HG02970 (cell line): ENCODE data around the gene DPT.
A peak's percentile ranks its signal among the peaks of the same experiment; 100 is the strongest.

Experiments
- ATAC-seq: cut with Tn5 transposase; IDR thresholded peaks from one replicate; pipeline ENCODE4 v1.9.1; 2021; ENCODE audit warnings: mild to moderate bottlenecking, moderate library complexity, moderate number of reproducible peaks; ENCODE audit not compliant: unreplicated experiment, low FRiP score

Gene DPT

DNA sequence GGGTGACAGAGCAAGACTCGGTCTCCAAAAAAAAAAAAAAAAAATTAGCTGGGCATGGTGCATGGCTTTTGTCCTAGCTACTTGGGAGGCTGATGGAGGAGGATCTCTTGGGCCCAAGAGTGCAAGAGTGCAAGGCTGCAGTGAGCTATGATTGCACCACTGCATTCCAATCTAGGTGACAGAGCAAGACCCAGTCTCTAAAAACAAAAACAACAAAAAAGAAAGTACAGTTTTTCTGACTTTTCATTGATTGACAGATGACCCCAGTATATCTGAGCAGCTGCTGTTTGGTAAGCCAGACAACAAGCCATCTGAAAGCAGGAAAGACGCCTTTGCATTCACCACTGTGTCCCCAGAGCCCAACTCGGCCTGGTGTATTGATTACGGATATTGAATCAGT is 10.9 kb upstream of the DPT start:
- ATAC-seq: no peak

DNA sequence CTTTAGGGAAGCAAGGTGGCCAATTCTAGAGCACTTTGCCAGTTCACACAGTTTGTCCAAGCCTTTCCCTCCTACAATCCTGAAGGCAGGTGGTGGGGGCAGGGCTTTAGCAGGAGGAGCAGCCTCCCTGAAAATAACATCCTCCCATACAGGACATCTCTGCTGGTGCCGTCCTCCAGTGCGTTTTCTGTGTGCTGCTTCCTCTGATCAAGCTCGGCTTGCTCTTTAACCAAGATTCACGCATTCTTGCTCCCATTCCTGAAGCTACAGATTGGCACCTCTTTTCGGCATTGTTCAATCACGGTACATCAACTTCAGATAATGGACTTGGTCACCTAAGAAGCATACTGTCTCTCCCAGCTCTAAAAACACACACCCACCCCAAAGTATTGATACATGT is 7.5 kb upstream of the DPT start:
- no peak for ATAC-seq

DNA sequence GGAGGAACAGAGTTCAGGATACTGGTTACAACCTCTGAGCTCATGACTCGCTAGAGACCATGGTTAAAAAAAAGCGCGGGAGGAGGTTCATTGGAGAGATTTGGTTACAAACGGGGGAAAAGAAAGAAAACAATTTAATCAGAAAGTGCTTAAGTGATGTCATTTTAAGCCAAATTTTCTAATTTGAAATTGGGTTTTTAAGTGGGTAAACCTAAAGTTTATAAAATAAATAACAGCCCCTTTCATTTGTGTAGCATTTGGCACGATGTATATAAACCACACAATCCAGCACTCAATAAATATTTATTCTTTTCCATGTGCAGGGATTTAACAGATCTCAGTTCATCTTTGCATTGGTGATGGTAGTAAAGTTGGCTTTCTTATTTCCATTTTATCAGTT is 7.0 kb upstream of the DPT start:
- no peak for ATAC-seq

DNA sequence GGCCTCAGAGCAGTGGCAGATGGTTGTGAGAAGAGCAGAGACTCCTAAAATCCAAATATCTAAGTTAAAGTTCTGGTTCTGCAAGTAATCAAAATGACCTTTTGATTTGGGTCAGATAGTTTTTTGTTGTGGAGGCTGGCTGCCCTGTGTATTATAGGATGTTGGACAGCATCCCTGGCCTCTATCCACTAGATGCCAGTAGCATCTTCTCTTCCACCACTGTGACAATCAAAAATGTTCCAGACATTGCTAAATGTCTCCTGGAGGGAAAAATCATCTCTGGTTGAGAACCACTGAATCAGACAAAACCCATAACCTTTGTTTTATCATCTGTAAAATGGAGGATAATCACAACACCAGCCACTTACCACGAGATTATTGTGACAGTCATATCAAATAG is 5.9 kb upstream of the DPT start:
- no peak for ATAC-seq

DNA sequence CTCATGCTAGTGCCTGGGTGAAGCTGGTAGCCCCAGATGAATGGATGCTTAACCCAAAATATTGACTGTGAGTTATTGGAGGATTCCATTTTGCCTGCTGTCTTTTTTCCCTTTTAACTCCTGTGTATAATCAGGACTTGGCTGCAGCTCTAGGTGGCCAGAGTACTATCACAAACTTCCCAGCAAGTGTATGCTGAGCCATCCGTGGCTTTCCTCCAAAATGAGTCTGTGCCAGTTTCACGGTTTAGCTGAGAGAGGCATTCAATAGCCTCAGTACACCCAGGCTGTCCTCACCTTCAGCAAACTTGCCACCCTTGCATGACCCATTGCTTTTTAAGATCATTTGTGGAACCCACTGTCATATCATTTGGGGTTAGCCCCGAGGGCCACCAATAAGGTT is 5.3 kb upstream of the DPT start:
- ATAC-seq: no peak

DNA sequence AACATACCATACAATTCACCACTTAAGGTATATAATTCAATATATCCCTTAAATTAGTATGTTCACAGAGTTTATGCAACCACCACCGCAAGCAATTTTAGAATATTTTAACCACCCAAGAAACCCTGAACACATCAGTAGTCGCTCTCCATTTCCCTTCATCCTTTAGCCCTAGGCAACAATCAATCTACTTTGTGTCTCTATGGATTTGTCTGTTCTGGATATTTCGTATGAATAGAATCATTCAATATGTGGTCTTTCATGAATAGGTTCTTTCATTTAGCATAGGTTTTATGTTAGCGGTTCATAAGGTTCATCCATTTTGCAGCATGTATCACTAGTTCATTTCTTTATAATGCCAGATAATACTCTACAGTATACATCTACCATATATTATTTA is 4.2 kb upstream of the DPT start:
- ATAC-seq: no peak

DNA sequence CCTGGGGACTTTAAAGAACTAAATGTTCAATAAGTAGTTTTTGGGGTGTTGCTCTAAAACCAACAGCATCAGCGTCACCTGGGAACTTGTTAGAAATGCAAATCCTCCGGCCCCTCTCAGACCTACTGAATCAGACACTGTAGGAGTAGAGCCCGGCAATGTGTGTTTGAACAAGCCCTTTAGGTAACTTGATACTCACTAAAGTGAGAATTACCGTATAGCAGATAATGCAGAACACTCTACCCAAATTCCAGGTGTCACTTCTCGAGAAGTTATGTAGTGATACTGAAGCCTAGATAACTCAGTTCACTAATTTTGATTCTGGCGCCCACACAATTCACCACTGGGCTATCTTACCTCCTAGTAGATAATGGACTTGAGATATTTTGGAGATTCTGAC is 3.7 kb upstream of the DPT start:
- no peak for ATAC-seq

DNA sequence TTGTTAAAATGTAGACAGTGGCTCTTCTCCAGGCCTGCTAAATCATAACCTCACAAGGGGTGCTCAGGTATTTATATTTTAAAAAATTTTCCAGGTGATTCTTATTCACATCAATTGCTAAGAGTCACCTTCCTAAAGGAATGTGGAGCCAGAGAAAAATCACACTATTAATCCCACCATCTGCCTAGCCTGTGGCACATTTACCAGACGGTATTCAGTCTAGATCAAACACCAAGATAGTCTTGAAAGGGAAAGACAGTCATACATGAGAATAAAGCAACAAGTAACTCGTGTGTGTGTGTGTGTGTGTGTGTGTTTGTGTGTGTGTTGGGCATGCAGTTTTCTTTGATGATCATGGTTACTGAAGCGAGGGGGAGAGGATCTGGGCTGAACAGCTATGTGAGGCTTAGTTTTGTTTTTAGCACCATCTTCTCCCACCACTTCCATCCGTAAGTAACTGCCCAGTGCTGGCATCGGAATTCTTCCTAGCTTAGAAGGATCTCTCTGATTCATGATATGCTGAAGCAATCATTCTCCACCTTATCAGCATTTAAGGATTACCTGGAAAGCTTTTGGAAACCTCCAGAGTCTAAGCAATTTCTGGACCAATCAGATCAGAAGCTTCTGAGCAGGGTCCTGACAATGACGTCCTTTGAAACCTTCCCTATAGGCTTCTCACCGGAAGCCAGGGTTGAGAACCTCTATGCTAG is 2.4 kb upstream of the DPT start:
- ATAC-seq: no peak

DNA sequence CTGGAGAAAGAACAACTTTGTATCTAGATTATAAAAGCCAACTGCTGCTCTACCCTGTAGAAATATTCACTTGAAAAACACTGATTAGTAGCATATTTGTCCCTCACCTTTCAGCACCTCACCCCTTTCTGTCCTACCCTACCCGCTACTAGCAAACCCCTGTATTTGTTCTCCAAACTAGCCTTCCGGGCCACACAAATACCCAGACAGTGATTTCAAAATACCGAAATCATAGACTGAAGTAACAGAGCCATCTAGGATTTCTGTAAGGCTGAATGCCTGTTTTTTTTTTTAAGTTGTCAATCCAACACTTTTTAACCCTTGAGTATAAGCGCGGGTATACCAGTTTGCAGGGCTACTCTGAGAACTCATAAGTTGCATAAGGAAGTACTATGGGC is 398 bp upstream of the DPT start:
- ATAC-seq: no peak

DNA sequence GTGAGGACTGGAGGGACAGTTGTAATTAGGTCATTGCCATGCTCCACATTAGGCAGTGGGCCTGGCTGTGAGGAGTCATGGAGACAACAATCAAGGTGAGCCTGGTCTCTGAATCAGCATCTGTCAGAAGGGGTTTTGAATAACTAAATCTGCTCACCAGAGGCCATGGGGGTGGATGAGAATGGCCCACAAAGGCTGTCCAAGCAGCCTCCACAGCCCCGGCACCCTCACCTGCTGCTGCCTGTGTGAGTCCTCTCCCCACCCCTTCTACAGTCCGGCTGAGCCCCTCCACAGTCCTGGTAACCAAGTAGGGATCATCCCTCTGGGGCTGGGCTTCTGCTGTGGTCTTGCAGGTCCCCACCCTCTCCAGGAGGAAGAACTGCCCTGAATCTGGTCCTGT is 2.3 kb downstream of the DPT start:
- no peak for ATAC-seq

DNA sequence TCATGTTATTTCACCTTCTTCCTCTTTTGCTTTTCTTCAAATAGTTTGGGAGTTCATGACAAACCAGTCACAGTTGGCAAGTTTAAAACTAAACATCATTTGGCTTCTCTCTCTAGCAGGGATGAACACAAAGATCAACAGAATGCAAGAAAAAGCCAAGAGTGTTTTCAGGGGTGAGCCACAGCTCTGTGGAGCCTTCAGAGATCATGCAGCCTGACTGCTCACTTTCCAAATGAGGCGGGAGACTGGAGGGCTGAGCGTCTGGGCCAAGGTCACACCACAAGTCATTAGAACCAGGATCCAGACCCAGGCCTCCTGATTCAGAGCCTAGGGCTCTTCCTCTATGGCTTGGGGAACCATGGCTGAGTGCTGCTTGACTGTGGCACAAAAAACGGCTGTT is 2.7 kb downstream of the DPT start:
- ATAC-seq: no peak

DNA sequence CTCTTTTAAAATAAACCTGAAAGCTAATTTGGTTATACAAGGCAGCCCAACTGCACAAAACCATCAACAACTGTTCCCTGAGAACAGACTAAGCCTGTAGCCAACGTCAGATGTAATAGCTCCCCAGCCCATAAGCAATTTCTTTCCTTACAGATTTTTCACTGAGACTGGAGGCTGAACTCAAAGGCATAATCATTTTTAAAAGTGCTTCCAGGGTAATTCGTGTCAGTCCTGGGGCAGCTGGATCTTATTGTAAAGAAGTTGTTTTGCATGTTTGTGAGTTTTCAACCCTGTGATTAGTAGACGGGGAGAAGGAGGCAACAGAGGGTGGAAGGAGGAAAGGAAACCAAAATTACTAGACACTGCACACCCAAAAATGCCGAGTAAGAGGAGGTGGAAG is 3.2 kb downstream of the DPT start:
- no peak for ATAC-seq

DNA sequence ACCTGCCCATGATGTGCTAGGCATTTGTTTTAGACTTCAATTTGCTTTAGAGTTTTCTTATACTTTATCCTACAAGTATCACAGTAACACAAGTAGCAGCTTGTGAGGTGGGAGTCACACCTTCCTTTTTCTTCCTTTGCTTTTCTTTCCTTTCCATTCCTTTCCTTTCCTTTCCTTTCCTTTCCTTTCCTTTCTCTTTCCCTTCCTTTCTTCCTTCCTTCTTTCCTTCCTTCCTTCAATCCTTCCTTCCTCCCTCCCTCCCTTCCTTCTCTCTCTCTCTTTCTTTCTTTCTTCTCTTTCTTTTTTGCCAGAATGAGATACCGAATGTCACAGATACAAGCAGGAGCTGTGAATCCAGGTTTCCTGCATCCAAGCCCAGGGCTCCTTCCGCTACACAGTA is 3.9 kb downstream of the DPT start:
- ATAC-seq: no peak

DNA sequence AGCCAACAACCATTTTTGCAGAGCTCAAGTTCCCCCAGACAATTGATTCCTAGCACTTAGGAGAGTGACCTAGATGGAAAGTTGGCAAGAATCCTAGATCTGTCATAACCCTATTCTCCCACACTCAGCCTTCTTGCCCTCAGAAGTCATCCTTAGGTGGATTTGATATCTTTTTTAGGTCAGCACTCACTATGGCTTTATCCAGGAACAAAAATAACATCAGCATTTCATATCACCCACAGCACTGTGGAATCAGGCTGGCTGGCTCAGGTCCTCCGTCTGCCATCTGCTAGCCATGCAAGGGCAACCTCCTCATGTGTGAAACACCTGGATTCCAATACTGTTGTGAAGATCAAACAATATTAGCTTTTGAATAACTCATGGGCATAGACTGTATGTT is 6.0 kb downstream of the DPT start:
- ATAC-seq: no peak

DNA sequence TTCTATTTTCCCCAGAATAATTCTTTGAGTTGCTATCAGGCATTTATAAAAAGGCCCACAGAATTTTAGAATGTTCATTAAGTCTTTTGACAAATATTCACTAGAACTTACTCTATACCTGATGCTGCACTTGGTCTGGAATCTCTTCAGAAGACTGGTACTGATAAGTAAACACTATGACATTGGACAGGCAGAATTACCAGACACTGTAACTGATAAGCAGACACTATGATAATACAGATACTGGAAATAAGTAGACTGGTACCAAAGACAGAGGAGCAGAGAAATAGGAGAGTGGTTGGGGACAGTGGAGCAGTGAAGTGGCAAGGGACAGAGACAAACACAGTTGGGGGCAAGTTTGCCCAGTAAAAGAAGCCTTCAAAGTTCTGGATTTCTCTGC is 8.2 kb downstream of the DPT start:
- ATAC-seq: no peak

DNA sequence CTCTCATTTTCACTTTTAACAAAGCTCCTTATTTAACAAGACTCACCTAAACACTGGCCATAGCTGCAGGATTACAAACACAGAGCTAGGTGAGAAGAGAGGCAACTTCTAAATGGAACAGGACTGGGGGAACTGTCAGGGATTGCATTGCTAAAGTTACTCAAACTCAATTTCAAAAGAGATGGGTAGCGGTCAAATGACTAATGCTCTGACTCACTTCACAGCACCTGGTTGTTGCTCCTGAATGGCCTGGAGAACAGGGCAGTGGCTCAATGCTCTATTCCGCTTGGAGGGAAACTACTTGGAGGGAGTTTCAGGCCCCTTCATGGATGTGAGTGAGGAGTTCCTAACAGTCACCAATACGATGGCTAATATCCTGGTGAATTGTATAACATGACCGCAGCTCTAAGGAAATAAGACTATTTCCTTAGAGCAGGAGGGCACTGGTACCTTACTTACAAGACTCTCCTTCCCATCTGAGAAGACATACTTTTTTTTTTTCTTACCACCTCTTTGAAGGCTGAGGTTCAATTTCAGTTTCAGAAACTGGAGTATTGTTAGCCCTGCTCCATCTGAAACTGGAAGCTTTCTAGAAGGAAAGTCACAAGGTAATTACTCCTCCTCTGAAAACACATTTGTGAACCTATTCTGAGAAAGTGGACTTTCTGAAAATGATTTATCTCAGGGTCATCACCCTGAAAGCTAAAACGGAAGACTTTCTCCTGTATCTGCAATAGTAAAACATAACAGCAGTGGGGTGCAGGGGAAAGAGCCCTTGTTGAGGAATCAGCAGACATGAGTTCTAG is 9.5 kb downstream of the DPT start:
- ATAC-seq: peak; percentile 55

DNA sequence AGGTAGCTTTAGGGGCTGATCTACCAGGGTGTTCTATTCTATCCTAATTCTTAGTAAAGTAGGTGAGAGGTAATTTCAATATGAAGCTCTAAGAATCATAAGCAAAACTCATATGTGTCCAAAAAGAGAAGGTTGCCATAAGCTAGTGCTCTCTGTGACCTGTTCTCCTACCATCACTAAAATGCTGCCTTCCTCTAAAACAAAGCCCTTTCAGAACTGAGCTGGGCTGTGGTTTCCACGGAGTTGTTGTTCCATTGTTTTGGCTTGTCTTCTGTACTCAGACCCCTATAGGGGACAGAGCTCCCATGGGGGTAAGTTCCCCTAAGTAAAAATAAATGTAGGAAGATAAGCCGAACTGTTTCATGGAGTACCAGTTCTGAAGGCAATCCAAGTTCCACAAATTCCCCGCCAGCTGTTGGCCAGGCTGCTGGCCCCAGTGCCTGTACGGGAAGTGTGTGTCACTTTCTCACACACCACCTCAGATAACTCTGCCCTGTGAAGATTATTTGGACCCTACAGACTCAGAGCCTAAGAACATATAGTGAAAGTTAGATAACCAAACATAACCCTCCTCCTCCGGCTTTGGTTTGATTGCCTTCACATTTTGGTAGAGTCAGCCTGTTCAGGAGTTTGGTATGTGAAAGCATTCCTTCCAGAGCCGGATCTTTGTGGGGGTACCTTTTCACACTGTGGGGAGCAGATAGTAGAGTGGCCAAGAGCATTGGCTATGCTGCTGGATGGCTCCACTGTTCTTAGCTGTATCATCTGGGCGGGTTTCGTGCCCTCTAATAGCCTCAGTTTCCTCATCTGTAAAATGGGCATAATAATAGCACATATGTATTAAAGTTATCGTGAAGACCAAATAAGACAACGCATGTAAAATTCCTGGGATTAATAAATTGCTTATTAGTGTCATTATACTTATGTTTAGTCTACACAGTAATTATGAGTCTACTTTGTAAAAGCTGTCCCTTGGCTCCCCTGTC is 10.8 kb downstream of the DPT start:
- no peak for ATAC-seq

DNA sequence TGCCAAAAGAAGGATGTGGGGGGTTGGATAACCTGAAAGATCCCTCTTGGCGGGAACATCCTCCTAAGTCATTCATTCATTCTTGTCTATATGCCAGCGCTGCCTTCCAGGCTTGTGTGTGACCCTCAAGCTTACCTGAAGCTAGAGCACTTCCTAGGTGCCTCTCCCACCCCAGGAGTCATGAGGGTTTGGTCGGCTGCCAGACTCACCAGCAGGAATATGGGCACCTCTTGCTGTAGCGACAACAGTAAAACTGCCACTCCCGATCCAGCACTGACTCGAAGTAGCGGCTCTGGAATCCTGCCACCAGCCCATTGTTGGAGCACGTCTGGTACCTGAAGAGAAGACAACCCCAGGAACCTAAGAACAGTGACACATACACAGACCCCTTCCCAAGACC is 15.0 kb downstream of the DPT start:
- no peak for ATAC-seq

DNA sequence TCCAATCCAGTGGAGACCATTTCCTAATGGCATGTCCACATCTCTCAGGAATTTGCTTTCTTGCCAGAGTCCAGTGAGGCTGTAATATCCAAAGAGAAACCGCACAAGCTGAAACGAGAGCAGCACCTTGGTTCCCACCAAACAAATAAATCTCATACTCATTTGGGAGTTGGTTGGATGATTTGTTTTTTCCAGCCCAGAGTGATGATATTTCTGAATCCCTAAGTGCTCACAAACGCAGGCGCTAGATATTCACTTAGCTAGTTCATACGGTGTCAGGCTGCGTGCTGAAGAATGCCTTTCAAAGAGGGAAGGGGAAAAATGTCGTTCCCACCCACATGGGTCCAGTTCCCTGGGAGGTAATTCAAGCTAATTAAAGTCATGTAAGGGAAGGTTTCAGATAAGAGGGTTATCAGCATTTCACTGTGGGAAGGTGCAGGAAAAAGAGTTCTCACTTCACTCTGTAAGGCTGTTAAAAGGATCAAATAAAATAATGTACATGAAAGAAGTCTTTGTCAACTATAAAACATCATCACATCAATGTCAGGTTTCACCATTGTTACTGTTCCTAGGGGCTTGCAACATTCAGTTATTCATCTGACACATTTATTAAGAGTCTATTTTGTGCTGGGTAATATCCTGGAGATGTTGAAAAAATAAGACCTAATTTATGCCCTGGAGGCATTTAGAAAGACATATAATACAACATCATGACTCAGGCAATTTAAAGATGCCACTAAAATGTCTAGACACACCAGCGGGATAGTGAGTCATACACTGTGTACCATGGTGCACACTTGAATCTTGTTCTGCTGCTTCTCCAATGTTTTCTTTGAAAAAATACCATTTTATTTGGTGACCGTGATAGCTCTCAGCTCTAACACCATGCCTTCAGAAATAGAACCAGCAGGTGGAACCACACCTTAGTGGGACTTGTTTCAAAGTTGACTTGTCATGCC is 19.3 kb downstream of the DPT start:
- ATAC-seq: no peak
